ENCODE measurements around the gene SHROOM3. TPM values are rescaled to one million over a fixed set of nuclear protein-coding genes. Genes with fewer than 3 reads are reported as not detected.
A peak's percentile ranks its signal among the peaks of the same experiment; 100 is the strongest.

Gene SHROOM3
- total RNA-seq, 4 donors from 2014 or later: 29.5 to 127 (median 59.9) TPM

DNA sequence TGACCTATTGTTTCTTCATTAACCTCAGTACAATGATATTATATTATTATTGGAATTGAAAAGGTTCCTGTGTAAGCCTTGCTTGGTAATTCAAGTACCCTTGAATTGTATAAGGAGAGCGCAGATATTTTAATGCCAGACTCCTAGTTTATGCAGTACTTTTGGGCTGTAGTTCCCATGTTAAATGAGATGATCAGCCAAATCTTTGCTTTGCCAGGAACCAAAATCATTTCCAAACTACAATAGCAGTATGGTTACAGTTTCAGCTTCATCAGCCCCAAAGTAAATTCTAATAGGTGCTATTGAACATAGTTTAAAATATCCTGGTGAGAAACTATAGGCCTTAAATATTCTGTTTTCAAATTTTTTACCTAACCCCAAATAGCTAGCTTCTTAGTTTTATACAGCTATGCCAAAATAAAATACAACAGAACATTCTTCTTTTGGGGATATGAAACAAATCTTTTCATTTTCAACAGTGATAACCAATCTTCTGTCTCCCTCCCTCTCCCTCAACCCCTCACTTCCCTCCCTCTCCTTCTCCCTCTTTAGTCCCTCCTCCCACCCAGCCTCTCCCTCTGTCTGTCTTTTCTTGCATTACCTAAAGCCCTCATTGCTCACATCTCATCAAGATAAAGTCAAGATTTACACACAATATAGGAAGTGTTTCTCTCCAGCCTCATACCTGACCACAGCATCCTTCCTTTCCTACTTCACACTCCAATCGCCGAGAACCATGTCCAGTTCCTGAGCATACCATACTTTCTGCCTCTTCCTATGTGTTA is 190.1 kb downstream of the SHROOM3 start:
- ATAC-seq: no peak
- TF ChIP-seq, protein P1, sequence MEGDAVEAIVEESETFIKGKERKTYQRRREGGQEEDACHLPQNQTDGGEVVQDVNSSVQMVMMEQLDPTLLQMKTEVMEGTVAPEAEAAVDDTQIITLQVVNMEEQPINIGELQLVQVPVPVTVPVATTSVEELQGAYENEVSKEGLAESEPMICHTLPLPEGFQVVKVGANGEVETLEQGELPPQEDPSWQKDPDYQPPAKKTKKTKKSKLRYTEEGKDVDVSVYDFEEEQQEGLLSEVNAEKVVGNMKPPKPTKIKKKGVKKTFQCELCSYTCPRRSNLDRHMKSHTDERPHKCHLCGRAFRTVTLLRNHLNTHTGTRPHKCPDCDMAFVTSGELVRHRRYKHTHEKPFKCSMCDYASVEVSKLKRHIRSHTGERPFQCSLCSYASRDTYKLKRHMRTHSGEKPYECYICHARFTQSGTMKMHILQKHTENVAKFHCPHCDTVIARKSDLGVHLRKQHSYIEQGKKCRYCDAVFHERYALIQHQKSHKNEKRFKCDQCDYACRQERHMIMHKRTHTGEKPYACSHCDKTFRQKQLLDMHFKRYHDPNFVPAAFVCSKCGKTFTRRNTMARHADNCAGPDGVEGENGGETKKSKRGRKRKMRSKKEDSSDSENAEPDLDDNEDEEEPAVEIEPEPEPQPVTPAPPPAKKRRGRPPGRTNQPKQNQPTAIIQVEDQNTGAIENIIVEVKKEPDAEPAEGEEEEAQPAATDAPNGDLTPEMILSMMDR (IDR thresholded peaks at IDR 0.05): no peak
- TF ChIP-seq POLR2AphosphoS5 (IDR thresholded peaks at IDR 0.05): no peak
- H3K9me3 ChIP-seq: no peaks in the 10 kb centered on the region
- H3K4me3 ChIP-seq: no peak overlapping the region
- peaks cover 19 to 59% (median 21%) of the 10 kb centered on the region in 3 donors for H3K4me1 ChIP-seq
- H3K27me3 ChIP-seq: no peaks in the 10 kb centered on the region
- WGBS, 2 donors (ENCODE audit: low coverage in 1 of 2): 84% methylated on average over 3 of the region's 3 CpGs
- no peaks in the 10 kb centered on the region for H3K36me3 ChIP-seq
- peak overlapping the region; percentile 78 to 94 (median 83) for H3K27ac ChIP-seq

DNA sequence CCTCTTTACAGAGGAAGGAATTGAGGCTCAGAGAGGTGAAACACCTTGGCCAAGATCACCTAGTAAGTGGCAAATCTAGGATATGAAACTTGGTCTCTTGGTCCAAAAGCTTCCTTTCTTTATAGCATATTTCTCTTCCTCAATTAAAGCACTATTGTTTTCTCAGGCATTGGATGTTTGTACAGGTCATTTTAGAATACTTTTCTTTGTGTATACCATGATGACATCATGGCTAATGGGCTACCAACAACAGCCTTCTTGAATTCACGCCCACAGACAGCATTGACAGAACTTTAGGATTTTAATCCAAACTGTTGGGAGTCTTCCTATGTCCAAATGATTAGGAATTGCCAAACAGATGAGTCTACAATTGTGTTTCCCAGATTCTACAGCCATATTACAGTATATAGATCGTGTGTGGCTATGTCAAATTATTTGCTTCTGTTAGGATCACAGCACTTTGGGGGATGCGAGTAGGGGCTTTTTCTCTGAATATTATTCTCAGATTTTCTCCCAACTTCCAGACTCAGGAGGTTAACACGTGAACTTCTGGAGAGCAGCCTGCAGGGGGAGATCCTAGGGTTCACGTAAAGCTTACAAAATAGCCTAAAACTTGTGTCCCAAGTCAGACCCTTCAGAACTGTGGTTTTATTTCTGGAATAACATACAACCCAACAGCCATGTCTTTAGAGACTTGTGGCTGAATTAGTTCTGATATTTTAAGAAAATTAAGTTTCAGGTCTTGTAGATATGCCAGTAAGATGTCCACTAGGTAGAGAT is 191.8 kb downstream of the SHROOM3 start:
- TF ChIP-seq POLR2AphosphoS5 (IDR thresholded peaks at IDR 0.05) (no peak), POLR2A (IDR thresholded peaks at IDR 0.05) (no peak), EP300 (IDR thresholded peaks at IDR 0.05) (no peak)
- TF ChIP-seq, protein P1 (IDR thresholded peaks at IDR 0.05): no peak
- no peaks in the 10 kb centered on the region for H3K36me3 ChIP-seq
- H3K4me1 ChIP-seq: peaks cover 16 to 48% (median 21%) of the 10 kb centered on the region in 3 donors
- no peak overlapping the region for H3K4me3 ChIP-seq
- H3K9me3 ChIP-seq: no peaks in the 10 kb centered on the region
- 81 to 83% methylated on average over 3 to 5 of the region's 5 CpGs for WGBS, 2 donors (ENCODE audit: low coverage in 1 of 2)
- H3K27me3 ChIP-seq: no peaks in the 10 kb centered on the region
- peak overlapping the region in 3 of 4 donors; percentile 78 to 85 (median 81) for H3K27ac ChIP-seq
- no peak for ATAC-seq

DNA sequence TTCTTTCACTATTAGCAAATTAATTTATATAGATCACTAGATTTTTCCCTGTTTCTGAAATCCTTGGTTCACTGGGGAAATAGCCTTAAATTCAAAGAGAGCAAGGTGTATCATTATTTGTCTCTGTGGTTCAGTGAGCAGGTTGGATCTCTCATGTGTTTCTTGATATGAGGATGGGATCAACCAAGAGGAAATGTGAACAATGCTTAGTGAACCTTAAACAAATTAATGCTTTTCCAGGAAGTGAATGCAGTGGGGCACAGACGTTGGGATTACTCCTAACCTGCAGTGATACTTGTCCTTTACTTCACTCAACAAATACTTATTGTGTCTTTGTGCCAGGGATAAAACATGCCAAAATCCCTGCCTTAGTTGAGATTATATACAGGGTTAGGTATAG is 193.2 kb downstream of the SHROOM3 start:
- peaks cover 5 to 36% (median 12%) of the 10 kb centered on the region in 3 donors for H3K4me1 ChIP-seq
- ATAC-seq: no peak
- H3K9me3 ChIP-seq: no peaks in the 10 kb centered on the region
- WGBS, 2 donors (ENCODE audit: low coverage in 1 of 2): 55 to 64% methylated on average over 1 of the region's 1 CpG
- no peak overlapping the region for H3K4me3 ChIP-seq
- TF ChIP-seq, protein P1 (IDR thresholded peaks at IDR 0.05): no peak
- TF ChIP-seq POLR2AphosphoS5 (IDR thresholded peaks at IDR 0.05) (no peak), POLR2A (IDR thresholded peaks at IDR 0.05) (no peak), EP300 (IDR thresholded peaks at IDR 0.05) (no peak)
- no peaks in the 10 kb centered on the region for H3K27me3 ChIP-seq
- no peak overlapping the region for H3K27ac ChIP-seq
- no peaks in the 10 kb centered on the region for H3K36me3 ChIP-seq

DNA sequence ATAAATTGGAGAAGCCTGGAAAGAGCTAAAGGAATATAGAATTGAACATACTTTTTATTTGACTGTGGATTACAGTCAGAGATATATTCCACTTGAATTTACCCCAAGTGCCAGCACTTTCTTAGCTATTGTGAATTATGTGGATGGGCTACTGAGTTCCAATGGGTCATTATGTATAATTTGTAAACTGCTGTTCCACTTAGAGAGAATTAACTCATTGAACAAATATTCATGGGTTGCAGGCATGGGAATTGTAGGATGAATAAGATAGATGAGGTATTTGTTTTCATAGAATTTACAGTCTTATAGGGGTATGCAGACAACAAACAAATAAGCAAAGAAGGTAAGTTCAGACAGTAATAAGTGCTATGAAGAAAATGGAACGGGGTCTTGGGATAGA is 195.7 kb downstream of the SHROOM3 start:
- Histone ChIP-seq H3K36me3 (no peaks in the 10 kb centered on the region), H3K9me3 (no peaks in the 10 kb centered on the region), H3K4me3 (no peak overlapping the region), H3K27me3 (no peaks in the 10 kb centered on the region), H3K27ac (no peak overlapping the region), H3K4me1 (peaks cover 0 to 21% (median 0%) of the 10 kb centered on the region in 3 donors)
- TF ChIP-seq POLR2A (IDR thresholded peaks at IDR 0.05): no peak
- TF ChIP-seq POLR2AphosphoS5 (IDR thresholded peaks at IDR 0.05): no peak
- TF ChIP-seq, protein P1 (IDR thresholded peaks at IDR 0.05): no peak
- no peak for TF ChIP-seq EP300 (IDR thresholded peaks at IDR 0.05)
- no peak for ATAC-seq
- WGBS, 2 donors (ENCODE audit: low coverage in 1 of 2): 100% methylated on average over 1 of the region's 1 CpG
